ENCODE results near the gene ZMYND8. TPM values are rescaled to one million over a fixed set of nuclear protein-coding genes. Genes with fewer than 3 reads are reported as not detected.

ZMYND8 gene
- total RNA-seq, 1 donor from 2014 or later, result 18.6 TPM

GRCh38 chr20:47305667-47306066 lies 50.8 kb downstream of the ZMYND8 start:
- TF ChIP-seq, protein P1, sequence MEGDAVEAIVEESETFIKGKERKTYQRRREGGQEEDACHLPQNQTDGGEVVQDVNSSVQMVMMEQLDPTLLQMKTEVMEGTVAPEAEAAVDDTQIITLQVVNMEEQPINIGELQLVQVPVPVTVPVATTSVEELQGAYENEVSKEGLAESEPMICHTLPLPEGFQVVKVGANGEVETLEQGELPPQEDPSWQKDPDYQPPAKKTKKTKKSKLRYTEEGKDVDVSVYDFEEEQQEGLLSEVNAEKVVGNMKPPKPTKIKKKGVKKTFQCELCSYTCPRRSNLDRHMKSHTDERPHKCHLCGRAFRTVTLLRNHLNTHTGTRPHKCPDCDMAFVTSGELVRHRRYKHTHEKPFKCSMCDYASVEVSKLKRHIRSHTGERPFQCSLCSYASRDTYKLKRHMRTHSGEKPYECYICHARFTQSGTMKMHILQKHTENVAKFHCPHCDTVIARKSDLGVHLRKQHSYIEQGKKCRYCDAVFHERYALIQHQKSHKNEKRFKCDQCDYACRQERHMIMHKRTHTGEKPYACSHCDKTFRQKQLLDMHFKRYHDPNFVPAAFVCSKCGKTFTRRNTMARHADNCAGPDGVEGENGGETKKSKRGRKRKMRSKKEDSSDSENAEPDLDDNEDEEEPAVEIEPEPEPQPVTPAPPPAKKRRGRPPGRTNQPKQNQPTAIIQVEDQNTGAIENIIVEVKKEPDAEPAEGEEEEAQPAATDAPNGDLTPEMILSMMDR (conservative IDR thresholded peaks at IDR 0.05; ENCODE audit: low read depth, low read length), result no peak
- DNase-seq (ENCODE audit: low read depth), result no peak

GRCh38 chr20:47304287-47304686 lies 52.2 kb downstream of the ZMYND8 start:
- H3K4me3 ChIP-seq (ENCODE audit: low read depth, low read length), result no peak overlapping the region
- DNase-seq (ENCODE audit: low read depth), result no peak
- TF ChIP-seq, protein P1 (conservative IDR thresholded peaks at IDR 0.05; ENCODE audit: low read depth, low read length), result no peak

More at GRCh38 chr20:47305667-47306066, 50.8 kb downstream of the ZMYND8 start:
- no peak overlapping the region for H3K4me3 ChIP-seq (ENCODE audit: low read depth, low read length)

GRCh38 chr20:47303736-47304135 lies 52.8 kb downstream of the ZMYND8 start:
- no peak for DNase-seq (ENCODE audit: low read depth)
- no peak overlapping the region for H3K4me3 ChIP-seq (ENCODE audit: low read depth, low read length)
- TF ChIP-seq, protein P1 (conservative IDR thresholded peaks at IDR 0.05; ENCODE audit: low read depth, low read length), result no peak

DNA sequence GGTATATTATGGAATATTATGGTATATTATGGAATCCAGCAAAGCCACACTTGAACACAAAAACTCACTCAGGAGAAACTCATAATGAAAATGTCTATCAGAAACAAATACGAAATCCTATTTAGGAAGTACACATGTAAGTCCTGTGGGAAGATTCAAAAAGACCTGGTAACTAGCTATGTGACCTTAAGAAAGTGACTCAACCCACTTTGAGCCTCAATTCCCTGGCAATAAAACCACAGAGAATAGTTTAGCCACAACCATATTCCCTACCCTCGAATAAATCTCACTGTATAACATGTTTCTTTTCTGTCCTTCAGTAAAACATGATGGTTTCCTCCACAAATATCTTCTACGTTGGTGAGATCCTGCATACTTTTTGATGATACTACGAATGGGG lies 56.4 kb downstream of the ZMYND8 start:
- H3K4me3 ChIP-seq (ENCODE audit: low read depth, low read length), result no peak overlapping the region
- TF ChIP-seq, protein P1 (conservative IDR thresholded peaks at IDR 0.05; ENCODE audit: low read depth, low read length), result no peak
- no peak for DNase-seq (ENCODE audit: low read depth)

DNA sequence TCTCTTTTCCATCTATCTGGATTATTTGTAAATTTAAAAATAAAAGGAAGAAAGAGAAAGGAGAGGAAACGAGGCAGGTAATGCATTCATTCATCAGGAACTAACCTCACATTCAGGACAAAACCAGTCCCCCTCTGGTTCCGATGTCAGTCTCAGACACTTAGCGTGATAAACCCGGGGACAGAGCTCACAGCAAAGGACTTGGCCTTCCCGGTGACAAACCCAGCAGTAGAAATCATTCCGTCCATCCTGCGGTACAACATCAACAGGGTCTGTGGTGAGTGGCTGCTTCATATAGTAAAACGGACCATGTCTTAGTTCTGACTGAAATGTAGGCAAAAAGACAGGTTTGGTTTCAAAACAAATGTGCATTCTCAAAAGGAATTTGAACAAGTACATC lies 57.9 kb downstream of the ZMYND8 start:
- DNase-seq (ENCODE audit: low read depth), result no peak
- no peak overlapping the region for H3K4me3 ChIP-seq (ENCODE audit: low read depth, low read length)
- TF ChIP-seq, protein P1 (conservative IDR thresholded peaks at IDR 0.05; ENCODE audit: low read depth, low read length), result no peak

GRCh38 chr20:47297746-47298145 lies 58.8 kb downstream of the ZMYND8 start:
- no peak overlapping the region for H3K4me3 ChIP-seq (ENCODE audit: low read depth, low read length)
- TF ChIP-seq, protein P1 (conservative IDR thresholded peaks at IDR 0.05; ENCODE audit: low read depth, low read length), result no peak
- no peak for DNase-seq (ENCODE audit: low read depth)

DNA sequence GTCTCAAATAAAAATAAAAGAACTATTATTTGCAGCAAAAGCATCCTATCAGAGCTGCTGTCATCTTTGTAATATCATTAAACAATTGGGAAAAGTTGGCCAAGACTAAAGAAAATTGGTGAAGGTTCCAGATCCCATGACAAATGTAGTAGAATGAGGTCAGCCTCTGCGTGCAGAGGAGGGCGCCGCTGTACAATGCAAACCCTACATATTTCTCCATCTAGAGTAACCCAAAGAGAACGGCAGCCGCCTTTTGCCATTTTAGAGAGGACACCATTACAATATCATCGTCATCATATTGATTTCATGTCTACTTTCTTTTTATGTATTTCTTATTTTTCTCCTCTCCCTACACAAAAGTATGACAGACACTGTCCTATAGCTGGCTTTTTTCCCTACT lies 59.5 kb downstream of the ZMYND8 start:
- TF ChIP-seq, protein P1 (conservative IDR thresholded peaks at IDR 0.05; ENCODE audit: low read depth, low read length), result peak; percentile 18
- H3K4me3 ChIP-seq (ENCODE audit: low read depth, low read length), result no peak overlapping the region
- DNase-seq (ENCODE audit: low read depth), result no peak

Data from epithelial cell of proximal tubule (primary cell).